ENCODE data around the gene C4orf50. TPM values are rescaled to one million over a fixed set of nuclear protein-coding genes. Genes with fewer than 3 reads are reported as not detected.

Gene C4orf50
- total RNA-seq, 1 experiment from 2014 or later = 0.17 TPM

- H4K5ac ChIP-seq (ENCODE audit: insufficient read length, low read depth, low read length) = no peak overlapping the region
- no peaks in the 10 kb centered on the region for H3K9me3 ChIP-seq (ENCODE audit: control insufficient read depth, low read depth, low read length)
- H2BK20ac ChIP-seq (ENCODE audit: low read depth, low read length, poor library complexity, severe bottlenecking) = no peak overlapping the region
- no peak for DNase-seq
- H2BK120ac ChIP-seq (ENCODE audit: low read depth, low read length, poor library complexity, severe bottlenecking) = no peak overlapping the region
- no peak overlapping the region for H4K8ac ChIP-seq (replicated peaks; ENCODE audit: insufficient read length, low read depth, low read length)
- H2AK5ac ChIP-seq (ENCODE audit: insufficient read length, low read length) = no peak overlapping the region
- H3K14ac ChIP-seq (ENCODE audit: insufficient read depth, low read length) = no peak overlapping the region; the same call in 1 of the 2 replicates
- no peak overlapping the region for H3K4me3 Mint-ChIP-seq
- no peaks in the 10 kb centered on the region for H3K79me2 ChIP-seq (ENCODE audit: insufficient read depth, low read length)
- H3K27ac Mint-ChIP-seq = no peak overlapping the region
- no peak overlapping the region for H3K4ac ChIP-seq (ENCODE audit: low read depth, low read length)
- no peak overlapping the region for H2BK12ac ChIP-seq (ENCODE audit: insufficient read length, low read depth, low read length)
- H3K23ac ChIP-seq (ENCODE audit: insufficient read length, low read depth, low read length) = no peak overlapping the region
- no peak overlapping the region for H3K9ac ChIP-seq (ENCODE audit: extremely low read depth, insufficient read length, low read length)
- no peak overlapping the region for H2BK5ac ChIP-seq (ENCODE audit: insufficient read length, low read length)
- H3T11ph ChIP-seq (ENCODE audit: low read length) = no peak overlapping the region
- no peak overlapping the region for H4K91ac ChIP-seq (ENCODE audit: insufficient read length, low read depth, low read length)
- no peaks in the 10 kb centered on the region; a peak in 1 of 5 replicates for H3K9me3 Mint-ChIP-seq
- TF ChIP-seq CTCF (conservative IDR thresholded peaks at IDR 0.05) = no peak
- no peak overlapping the region for H3K56ac ChIP-seq (ENCODE audit: insufficient read length, low read depth, low read length)
- no peak overlapping the region for H2AFZ ChIP-seq (ENCODE audit: low read length)
- H3K23me2 ChIP-seq (ENCODE audit: insufficient read length, low read depth, low read length, poor library complexity, severe bottlenecking) = no peaks in the 10 kb centered on the region
- no peak overlapping the region for H3K4me2 ChIP-seq (ENCODE audit: insufficient read depth, insufficient read length, low read length)
- no peaks in the 10 kb centered on the region for H3K79me1 ChIP-seq (ENCODE audit: insufficient read depth, low read depth, low read length, poor library complexity, severe bottlenecking)
- WGBS (ENCODE audit: extremely low coverage, insufficient read length, low lambda C conversion rate) = no CpG with 5 or more reads among the region's 11 CpGs
- no peak overlapping the region for H2BK15ac ChIP-seq (ENCODE audit: low read depth, low read length)
- H4K20me1 ChIP-seq (ENCODE audit: control insufficient read depth, insufficient read depth, insufficient read length) = no peaks in the 10 kb centered on the region
- H3K18ac ChIP-seq (ENCODE audit: insufficient read length, low read depth, low read length) = no peak overlapping the region
- H3K4me1 Mint-ChIP-seq = peaks cover 16 to 19% of the 10 kb centered on the region in 2 experiments
- no peaks in the 10 kb centered on the region for H3K27me3 ChIP-seq (ENCODE audit: insufficient read depth, low read length)
- no peak overlapping the region for H3K27ac ChIP-seq (ENCODE audit: insufficient read length, low read depth, low read length)
- H3K36me3 Mint-ChIP-seq (ENCODE audit: insufficient read depth in 1 of 3, low read depth in 3 of 3) = no peaks in the 10 kb centered on the region
- peaks cover 14% of the 10 kb centered on the region for H3K27me3 Mint-ChIP-seq (ENCODE audit: low read depth)
- H3K4me1 ChIP-seq (ENCODE audit: insufficient read depth, low read length) = no peaks in the 10 kb centered on the region
Observed at GRCh38 chr4:6017800-6018199, 431 bp downstream of the C4orf50 start.

All from H9 (cell line).